KG1 (cell line): ENCODE data around the gene KCNAB2.
"Not testable (repeated sequence)": the region's sequence is repeated elsewhere in the genome, so short reads cannot be mapped to it uniquely, and the experiment has no call there.

Experiments used
- DNase-seq: peaks from one replicate; lab custom pipeline; 2025; lab: John Stamatoyannopoulos, UW

The KCNAB2 gene

GRCh38 chr1:6054596-6054995, 8.9 kb downstream of the KCNAB2 start:
- no peak for DNase-seq

- DNase-seq: no peak
Measured at GRCh38 chr1:6056572-6056948, 10.9 kb downstream of the KCNAB2 start.

DNA sequence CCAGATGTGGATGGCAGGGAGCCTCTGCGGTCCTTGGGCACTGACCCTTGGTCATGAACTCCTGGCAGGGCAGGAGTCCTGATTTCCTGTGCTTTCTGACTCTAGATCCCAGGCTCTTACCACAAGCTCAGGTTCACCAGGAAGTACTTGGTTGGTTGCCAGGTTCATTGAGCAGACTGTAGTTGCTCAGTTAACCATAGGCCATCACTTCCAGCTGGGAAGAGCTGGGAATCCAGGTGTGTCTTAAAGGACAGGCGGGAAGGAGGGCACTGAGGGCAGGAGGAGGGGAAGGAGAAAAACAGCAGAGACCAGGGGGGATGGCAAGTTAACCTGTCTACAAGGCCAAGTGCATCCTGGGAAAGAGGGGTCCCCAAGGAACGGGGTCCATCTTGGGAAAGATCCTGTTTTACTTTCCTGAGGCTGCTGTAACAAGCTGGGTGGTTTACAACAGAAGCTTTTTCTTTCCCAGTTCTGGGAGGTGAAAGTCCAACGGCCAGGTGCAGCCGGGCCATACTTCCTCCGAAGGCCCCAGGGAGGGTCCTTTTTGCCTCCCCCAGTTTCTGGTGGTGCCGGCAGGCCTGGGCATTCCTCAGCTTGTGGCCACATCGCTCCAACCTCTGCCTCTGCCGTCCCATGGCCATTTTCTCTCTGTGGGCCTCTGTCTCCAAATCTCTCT, 11.6 kb downstream of the KCNAB2 start:
- no peak for DNase-seq

GRCh38 chr1:6059866-6060265, 14.2 kb downstream of the KCNAB2 start:
- no peak for DNase-seq

GRCh38 chr1:6062670-6063069, 17.0 kb downstream of the KCNAB2 start:
- DNase-seq: no peak

DNA sequence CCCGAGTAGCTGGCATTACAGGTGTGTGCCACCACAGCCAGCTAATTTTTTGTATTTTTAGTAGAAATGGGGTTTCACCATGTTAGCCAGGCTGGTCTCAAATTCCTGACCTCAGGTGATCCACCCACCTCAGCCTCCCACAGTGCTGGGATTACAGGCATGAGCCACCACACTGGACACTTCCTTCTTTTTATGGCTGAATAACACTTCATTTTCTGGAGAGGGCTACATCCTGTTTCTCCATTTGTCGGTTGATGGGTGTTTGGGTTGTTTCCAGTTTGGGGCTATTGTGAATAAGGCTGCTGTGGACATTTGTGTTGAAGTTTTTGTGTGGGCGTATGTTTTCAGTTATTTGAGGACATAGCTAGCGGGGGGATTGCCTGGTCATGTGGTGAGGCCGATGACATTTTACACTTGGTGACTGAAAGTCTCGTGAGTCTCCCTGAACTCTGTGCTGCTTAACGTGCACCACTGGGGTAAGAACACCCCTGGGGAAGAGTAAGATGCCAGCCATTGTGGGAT, 17.9 kb downstream of the KCNAB2 start:
- DNase-seq: not testable (repeated sequence)

GRCh38 chr1:6065093-6065858, 19.6 kb downstream of the KCNAB2 start:
- DNase-seq: no peak

DNA sequence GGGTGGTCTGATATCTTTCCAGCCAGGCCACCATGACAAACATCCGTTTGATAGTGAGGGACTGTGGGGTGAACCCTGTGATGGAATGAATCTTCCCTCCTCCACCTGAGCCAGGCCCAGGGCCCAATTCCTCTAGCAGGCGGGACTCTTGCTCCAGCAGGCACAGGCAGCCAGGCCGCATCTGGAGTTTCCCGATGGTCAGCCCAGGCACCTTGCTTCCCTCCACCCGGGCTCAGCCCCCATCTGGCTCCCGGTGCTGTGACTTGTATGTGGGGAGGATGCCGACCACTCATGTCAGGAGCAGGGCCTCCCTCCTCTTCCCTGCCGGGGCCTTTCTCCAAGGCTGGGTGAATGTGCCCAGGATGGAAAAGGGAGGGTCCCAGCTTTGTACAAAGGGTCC, 21.0 kb downstream of the KCNAB2 start:
- no peak for DNase-seq

DNA sequence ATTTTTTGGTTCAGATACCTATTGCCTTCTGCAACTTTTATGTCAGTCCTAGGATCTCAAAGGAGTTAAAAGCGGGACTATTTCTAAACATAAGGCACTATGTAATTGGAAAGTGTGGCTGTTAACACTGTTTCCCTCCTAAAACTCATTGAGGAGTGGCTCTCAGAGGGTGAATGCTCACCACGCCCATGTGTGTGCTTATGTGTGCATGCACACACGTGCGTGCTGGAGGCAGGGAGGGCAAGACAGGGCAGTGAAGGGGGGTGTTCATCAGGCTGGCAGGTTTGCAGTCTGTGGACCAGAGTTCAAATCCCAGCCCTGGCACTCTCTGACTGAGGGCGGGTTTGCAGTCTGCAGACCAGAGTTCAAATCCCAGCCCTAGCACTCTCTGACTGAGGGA, 22.4 kb downstream of the KCNAB2 start:
- no peak for DNase-seq

- DNase-seq: no peak
Measured at GRCh38 chr1:6068932-6069331, 23.2 kb downstream of the KCNAB2 start.

DNA sequence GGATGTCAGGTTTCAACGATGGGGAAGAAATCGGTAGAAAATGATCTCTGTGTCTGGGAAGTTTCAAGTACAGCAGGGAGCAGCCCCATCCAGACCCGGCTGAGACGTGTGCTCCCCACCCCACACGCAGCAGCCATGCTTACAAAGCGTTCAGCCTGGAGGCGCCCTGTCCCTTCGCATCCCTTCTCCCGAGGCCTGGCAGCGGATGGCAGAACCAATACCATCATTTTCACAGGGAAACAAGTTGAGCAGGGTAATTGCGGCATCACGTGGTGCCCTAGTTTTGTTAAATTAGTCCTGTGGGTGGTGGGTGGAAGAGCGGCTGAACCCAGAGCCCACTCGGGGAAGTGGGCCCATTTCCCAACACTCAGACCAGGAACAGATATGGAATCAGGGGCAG, 23.9 kb downstream of the KCNAB2 start:
- no peak for DNase-seq

- DNase-seq: no peak
Measured at GRCh38 chr1:6070450-6070974, 24.8 kb downstream of the KCNAB2 start.

DNA sequence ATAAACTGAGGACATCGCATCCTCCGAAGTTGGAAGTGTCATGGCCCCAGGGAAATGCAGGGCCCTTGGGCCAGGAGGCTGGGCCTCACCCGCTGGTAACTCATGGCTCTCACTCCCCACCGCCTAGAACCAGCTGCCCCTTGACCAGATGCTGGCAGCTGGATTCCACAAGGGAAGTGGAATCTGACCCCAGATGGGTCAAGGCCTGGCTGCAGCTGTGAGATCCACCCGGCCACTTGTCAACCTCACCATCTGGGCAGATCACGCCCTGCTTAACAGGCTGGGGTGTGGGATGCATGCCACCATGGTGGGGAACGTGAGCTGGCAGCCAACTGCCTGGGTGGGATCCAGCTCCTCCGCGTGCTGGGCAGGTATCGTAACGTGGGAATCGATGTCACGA, 25.5 kb downstream of the KCNAB2 start:
- no peak for DNase-seq

DNA sequence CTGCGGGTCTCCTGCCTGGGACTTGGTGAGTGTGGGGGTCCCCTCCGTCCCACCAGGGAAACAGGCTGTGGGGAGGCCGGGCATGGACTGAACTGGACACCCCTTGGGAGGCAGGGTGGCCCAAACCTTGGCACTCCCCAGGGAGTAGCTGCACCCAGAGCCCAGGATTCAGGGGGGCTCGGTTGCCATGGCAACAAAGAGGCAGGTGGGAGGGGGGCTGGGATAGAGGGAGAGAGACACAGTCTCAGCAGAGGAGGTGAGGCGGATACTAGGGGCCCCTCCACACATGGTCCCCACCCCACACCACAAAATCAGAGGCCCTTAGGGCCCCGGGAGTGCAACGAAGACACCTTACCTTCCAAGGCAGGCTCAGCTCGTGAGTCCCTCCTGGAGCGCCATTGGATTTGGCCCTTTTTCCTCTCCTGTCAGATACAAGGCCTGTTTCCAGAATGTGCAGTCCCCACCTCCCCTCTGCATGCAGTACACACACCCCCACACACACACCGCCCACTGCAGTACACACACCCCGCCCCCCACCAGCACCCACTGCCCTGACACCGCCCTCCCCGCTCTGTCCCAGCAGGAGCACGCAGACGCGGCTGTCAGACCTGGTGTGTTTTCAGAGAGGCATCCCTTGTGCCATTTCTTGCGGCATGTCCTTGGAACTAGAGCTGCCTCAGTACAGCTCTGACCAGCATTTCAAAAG, 27.2 kb downstream of the KCNAB2 start:
- DNase-seq: no peak

- DNase-seq: no peak
Measured at GRCh38 chr1:6073480-6074053, 27.9 kb downstream of the KCNAB2 start.

GRCh38 chr1:6074192-6074901, 28.7 kb downstream of the KCNAB2 start:
- no peak for DNase-seq

DNA sequence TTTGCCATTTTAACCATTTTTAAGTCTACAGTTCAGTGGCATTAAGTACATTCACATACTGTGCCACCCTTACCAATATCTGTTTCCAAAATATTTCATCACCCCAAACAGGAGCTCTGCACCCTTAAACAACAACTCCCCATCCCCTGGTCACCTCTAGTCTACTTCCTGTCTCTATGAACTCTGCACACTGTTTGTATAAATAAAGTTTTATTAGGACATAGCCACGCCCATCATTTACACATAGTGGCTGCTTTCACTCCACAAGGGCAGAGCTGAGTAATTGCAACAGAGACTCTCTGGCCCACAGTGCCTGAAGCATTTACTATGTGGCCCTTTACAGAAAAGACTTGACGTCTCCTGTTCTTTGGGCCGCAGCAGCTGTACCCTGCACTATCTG, 30.1 kb downstream of the KCNAB2 start:
- no peak for DNase-seq

GRCh38 chr1:6077061-6077460, 31.4 kb downstream of the KCNAB2 start:
- DNase-seq: not testable (repeated sequence)

DNA sequence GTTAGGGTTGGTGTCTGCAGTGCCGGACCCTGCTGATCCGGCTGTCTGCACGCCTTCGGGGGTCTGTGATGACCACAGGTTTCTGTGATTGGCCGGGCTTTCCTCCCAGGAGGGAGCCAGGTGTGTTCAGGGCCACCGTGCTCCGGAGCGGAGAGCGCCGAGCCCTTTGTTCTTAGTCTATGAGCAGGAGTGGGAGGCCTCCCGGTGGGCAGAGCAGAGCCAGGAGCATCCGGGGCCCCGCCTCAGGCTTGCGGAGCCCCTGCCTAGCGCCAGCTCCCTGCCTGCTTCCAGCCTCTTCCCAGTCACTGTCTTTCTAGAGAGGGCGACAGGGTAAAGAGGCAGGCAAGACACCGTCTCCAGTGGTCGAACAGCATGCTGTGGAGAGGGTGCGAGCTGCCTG, 31.8 kb downstream of the KCNAB2 start:
- DNase-seq: no peak

GRCh38 chr1:6077919-6078318, 32.2 kb downstream of the KCNAB2 start:
- no peak for DNase-seq

DNA sequence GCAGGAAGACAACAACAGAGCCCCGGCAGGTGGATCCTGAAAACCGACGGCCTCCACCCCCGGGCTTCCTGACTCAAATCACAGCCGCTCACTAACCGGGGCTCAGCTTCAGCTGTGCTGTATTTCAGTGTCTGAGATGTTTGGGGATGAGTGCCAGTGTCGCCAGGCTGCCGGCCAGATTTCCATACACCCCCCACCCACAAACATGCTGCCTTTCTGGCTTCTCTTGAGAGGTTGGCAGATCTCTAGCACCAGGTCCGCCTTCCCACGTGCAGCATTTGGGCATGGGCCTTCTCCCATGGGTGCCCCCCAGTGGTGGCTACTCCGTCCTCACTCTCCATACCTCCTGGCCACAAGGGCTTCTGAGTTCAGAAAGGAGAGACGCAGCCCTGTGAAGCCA, 34.8 kb downstream of the KCNAB2 start:
- DNase-seq: no peak

- no peak for DNase-seq
Measured at GRCh38 chr1:6081901-6082300, 36.2 kb downstream of the KCNAB2 start.
